ENCODE measurements around the gene TTLL12. TPM values are rescaled to one million over a fixed set of nuclear protein-coding genes. Genes with fewer than 3 reads are reported as not detected.

TTLL12 gene
- total and polyA plus RNA-seq, 2 experiments from 2014 or later: 46.7 to 147 TPM

- H4K20me1 ChIP-seq (replicated peaks; ENCODE audit: insufficient read depth): no peaks in the 10 kb centered on the region
- H3K9me3 Mint-ChIP-seq: no peaks in the 10 kb centered on the region; the same call in 2 of the 3 replicates
Observed at GRCh38 chr22:43205261-43205691, 18.3 kb upstream of the TTLL12 start.

More at GRCh38 chr22:43205261-43205691, 18.3 kb upstream of the TTLL12 start:
- Histone ChIP-seq H3K27me3 (ENCODE audit: insufficient read depth) (no peaks in the 10 kb centered on the region), H3K4me3 (no peak overlapping the region), H3K27ac (ENCODE audit: low read depth) (no peak overlapping the region), H3K9me2 (ENCODE audit: insufficient read depth) (no peaks in the 10 kb centered on the region), H2AFZ (no peak overlapping the region), H3K4me2 (no peak overlapping the region), H3K4me1 (ENCODE audit: insufficient read depth) (peaks cover 3% of the 10 kb centered on the region; the same call in 1 of the 2 replicates), H3F3A (replicated peaks; ENCODE audit: low read depth) (no peaks in the 10 kb centered on the region), H3K79me2 (replicated peaks; ENCODE audit: insufficient read depth) (no peaks in the 10 kb centered on the region), H3K36me3 (ENCODE audit: insufficient read depth) (no peaks in the 10 kb centered on the region)
- Mint-ChIP-seq H3K4me3 (no peak overlapping the region), H3K36me3 (ENCODE audit: low read depth) (no peaks in the 10 kb centered on the region), H3K27me3 (ENCODE audit: insufficient read depth, low read depth, poor library complexity) (peaks cover 13% of the 10 kb centered on the region), H3K4me1 (peaks cover 12% of the 10 kb centered on the region; the same call in 2 of the 3 replicates), H3K27ac (no peak overlapping the region)
- DNase-seq (ENCODE audit: low spot score) (no peak), ATAC-seq (no peak)
- TF ChIP-seq ZNF462 (CRISPR knock-in tag; IDR thresholded peaks at IDR 0.05) (no peak), ETS1 (IDR thresholded peaks at IDR 0.05) (no peak), ZNF331 (CRISPR knock-in tag; IDR thresholded peaks at IDR 0.05; ENCODE audit: low read depth) (no peak), CTCF (conservative IDR thresholded peaks at IDR 0.05; ENCODE audit: low read depth in 2 of 2) (no peak), EZH2phosphoT487 (IDR thresholded peaks at IDR 0.05; ENCODE audit: unreplicated experiment) (no peak), CREB1 (CRISPR knock-in tag; IDR thresholded peaks at IDR 0.05; ENCODE audit: low read depth) (no peak), POLR2AphosphoS5 (IDR thresholded peaks at IDR 0.05; ENCODE audit: low read depth) (no peak), STAT1 (IDR thresholded peaks at IDR 0.05; ENCODE audit: unreplicated experiment) (no peak), REST (IDR thresholded peaks at IDR 0.05; ENCODE audit: unreplicated experiment) (no peak), EZH2 (IDR thresholded peaks at IDR 0.05; ENCODE audit: low read depth, unreplicated experiment) (no peak), JUNB (IDR thresholded peaks at IDR 0.05; ENCODE audit: unreplicated experiment) (no peak), NANOG (IDR thresholded peaks at IDR 0.05; ENCODE audit: borderline replicate concordance) (no peak), ZNF114 (CRISPR knock-in tag; IDR thresholded peaks at IDR 0.05) (no peak)

Measured in GM23338 (cell line).